ENCODE measurements around the gene MTCL1.

The MTCL1 gene

DNA sequence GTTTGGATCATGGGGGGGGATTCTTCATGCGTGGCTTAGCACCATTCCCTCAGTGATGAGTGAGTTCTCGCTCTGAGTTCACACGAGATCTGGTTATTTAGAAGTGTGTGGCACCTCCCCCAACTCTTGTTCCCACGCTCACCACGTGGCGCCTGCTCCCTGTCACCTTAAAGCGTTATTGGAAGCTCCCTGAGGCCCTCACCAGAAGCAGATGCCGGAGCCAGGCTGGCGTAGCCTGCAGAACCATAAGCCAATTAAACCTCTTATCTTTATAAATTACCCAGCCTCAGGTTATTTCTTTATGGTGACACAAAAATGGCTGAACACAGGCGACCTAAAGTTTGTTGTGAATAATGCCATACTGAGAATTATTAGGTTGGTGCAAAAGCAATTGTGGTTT, 10.5 kb upstream of the MTCL1 start:
- ChIA-PET POLR2A (no interaction called here), CTCF (interaction anchor here (1.3 to 4.0 kb wide), 11 partner anchors 8 to 306 kb away, joined by 3 to 133 read pairs (median 15); no protein-coding TSS in a partner anchor)
- TF ChIP-seq, protein P1, sequence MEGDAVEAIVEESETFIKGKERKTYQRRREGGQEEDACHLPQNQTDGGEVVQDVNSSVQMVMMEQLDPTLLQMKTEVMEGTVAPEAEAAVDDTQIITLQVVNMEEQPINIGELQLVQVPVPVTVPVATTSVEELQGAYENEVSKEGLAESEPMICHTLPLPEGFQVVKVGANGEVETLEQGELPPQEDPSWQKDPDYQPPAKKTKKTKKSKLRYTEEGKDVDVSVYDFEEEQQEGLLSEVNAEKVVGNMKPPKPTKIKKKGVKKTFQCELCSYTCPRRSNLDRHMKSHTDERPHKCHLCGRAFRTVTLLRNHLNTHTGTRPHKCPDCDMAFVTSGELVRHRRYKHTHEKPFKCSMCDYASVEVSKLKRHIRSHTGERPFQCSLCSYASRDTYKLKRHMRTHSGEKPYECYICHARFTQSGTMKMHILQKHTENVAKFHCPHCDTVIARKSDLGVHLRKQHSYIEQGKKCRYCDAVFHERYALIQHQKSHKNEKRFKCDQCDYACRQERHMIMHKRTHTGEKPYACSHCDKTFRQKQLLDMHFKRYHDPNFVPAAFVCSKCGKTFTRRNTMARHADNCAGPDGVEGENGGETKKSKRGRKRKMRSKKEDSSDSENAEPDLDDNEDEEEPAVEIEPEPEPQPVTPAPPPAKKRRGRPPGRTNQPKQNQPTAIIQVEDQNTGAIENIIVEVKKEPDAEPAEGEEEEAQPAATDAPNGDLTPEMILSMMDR (IDR thresholded peaks at IDR 0.05; ENCODE audit: insufficient read depth, low read length, missing control alignments): no peak
- H3K4me3 ChIP-seq (ENCODE audit: low read depth, low read length): no peak overlapping the region
- DNase-seq (ENCODE audit: low read depth, low spot score): no peak

- no peak overlapping the region for H3K4me3 ChIP-seq (ENCODE audit: low read depth, low read length)
- ChIA-PET CTCF (interaction anchor here (0.9 to 4.0 kb wide), 44 partner anchors 10 to 405 kb away, joined by 3 to 133 read pairs (median 4); no protein-coding TSS in a partner anchor), POLR2A (no interaction called here)
- TF ChIP-seq, protein P1 (IDR thresholded peaks at IDR 0.05; ENCODE audit: insufficient read depth, low read length, missing control alignments): no peak
- DNase-seq (ENCODE audit: low read depth, low spot score): no peak
Measured at GRCh38 chr18:8695932-8696517, 9.3 kb upstream of the MTCL1 start.

GRCh38 chr18:8696749-8697211, 8.6 kb upstream of the MTCL1 start:
- POLR2A ChIA-PET: no interaction called here
- TF ChIP-seq, protein P1 (IDR thresholded peaks at IDR 0.05; ENCODE audit: insufficient read depth, low read length, missing control alignments): peak; percentile 88

DNA sequence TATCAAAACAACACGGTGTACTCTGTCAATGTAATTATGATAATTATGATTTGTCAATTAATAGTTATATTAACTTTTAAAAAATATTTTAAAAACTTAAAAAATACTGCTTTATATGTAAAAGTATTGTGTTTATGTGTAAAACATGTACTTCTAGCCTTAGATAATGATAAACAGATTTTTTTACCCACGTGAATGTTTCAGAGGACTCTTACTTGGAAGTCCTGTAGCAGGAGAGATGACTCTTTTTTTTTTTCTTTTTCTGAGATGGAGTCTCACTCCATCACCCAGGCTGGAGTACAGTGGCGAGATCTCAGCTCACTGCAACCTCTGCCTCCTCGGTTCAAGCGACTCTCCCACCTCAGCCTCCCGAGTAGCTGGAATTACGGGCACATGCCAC, 6.2 kb upstream of the MTCL1 start:
- H3K4me3 ChIP-seq (ENCODE audit: low read depth, low read length): no peak overlapping the region
- no peak for DNase-seq (ENCODE audit: low read depth, low spot score)
- TF ChIP-seq, protein P1 (IDR thresholded peaks at IDR 0.05; ENCODE audit: insufficient read depth, low read length, missing control alignments): no peak
- ChIA-PET POLR2A (no interaction called here), CTCF (interaction anchor here (1.3 kb wide), 1 partner anchor 284 kb away, joined by 3 read pairs; no protein-coding TSS in a partner anchor)

More at GRCh38 chr18:8696749-8697211, 8.6 kb upstream of the MTCL1 start:
- CTCF ChIA-PET: interaction anchor here (0.6 to 4.0 kb wide), 51 partner anchors 9 to 405 kb away, joined by 3 to 133 read pairs (median 4); no protein-coding TSS in a partner anchor
- DNase-seq (ENCODE audit: low read depth, low spot score): no peak
- H3K4me3 ChIP-seq (ENCODE audit: low read depth, low read length): no peak overlapping the region

- TF ChIP-seq, protein P1 (IDR thresholded peaks at IDR 0.05; ENCODE audit: insufficient read depth, low read length, missing control alignments): no peak
- no peak overlapping the region for H3K4me3 ChIP-seq (ENCODE audit: low read depth, low read length)
- DNase-seq (ENCODE audit: low read depth, low spot score): no peak
- ChIA-PET POLR2A (interaction anchor here (1.1 kb wide), 1 partner anchor 48 kb away, joined by 3 read pairs; no protein-coding TSS in a partner anchor), CTCF (interaction anchor here (0.8 to 1.2 kb wide), 2 partner anchors 22 to 67 kb away, joined by 3 read pairs; no protein-coding TSS in a partner anchor)
Measured at GRCh38 chr18:8699948-8700347, 5.4 kb upstream of the MTCL1 start.

DNA sequence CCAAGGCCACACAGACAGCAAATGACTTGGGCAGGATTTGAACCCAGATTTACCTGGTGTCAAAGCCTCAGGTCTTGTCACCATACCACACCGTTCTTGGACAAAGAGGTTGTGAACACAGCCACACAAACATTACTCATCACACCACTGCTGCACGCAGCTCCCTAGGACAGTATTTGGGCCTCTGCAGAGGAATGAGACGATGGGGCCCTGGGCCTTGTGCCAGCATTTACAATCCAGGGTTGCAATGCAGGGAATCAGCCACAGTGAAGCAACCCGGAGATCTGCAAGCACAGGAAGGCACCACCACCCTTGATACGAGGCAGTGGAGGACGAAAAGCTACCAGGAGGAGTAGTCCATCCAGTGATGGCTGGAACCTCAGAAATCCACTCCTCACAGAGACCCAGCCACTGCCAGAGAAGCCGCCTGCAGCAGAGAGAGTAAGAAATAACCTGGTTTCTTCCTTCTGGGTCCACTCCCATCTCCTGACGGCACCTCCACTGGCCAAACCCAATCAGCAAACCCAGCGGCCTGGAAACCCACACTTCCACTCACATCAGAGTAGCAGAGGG, 3.7 kb upstream of the MTCL1 start:
- ChIA-PET CTCF (interaction anchor here (0.7 to 2.1 kb wide), 4 partner anchors 46 to 286 kb away, joined by 3 to 12 read pairs (median 4); no protein-coding TSS in a partner anchor), POLR2A (interaction anchor here (0.6 kb wide), 1 partner anchor 283 kb away, joined by 3 read pairs; no protein-coding TSS in a partner anchor)
- TF ChIP-seq, protein P1 (IDR thresholded peaks at IDR 0.05; ENCODE audit: insufficient read depth, low read length, missing control alignments): no peak
- H3K4me3 ChIP-seq (ENCODE audit: low read depth, low read length): peak overlapping the region; percentile 23
- DNase-seq (ENCODE audit: low read depth, low spot score): peak; percentile 79
